ENCODE results near the gene PSMD7.

DNA sequence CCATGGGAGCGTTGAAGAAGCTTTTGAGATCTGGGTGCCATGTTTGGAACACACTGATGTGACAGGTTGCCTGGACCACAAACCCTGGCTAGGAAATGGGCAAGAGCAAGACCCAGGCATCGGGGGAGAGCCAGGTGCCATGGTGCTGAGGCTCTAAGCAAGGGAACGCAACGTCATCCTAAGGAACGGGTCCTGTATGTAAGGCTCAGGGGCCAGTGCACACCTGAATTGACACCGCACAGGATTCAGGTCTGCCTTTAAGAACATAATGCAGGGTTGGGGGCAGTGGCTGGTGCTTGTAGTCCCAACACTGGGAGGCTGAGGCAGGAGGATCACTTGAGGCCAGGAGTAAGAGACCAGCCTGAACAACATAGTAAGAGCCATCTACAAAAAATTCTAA lies 10.8 kb downstream of the PSMD7 start:
- TF ChIP-seq, protein P1, sequence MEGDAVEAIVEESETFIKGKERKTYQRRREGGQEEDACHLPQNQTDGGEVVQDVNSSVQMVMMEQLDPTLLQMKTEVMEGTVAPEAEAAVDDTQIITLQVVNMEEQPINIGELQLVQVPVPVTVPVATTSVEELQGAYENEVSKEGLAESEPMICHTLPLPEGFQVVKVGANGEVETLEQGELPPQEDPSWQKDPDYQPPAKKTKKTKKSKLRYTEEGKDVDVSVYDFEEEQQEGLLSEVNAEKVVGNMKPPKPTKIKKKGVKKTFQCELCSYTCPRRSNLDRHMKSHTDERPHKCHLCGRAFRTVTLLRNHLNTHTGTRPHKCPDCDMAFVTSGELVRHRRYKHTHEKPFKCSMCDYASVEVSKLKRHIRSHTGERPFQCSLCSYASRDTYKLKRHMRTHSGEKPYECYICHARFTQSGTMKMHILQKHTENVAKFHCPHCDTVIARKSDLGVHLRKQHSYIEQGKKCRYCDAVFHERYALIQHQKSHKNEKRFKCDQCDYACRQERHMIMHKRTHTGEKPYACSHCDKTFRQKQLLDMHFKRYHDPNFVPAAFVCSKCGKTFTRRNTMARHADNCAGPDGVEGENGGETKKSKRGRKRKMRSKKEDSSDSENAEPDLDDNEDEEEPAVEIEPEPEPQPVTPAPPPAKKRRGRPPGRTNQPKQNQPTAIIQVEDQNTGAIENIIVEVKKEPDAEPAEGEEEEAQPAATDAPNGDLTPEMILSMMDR (IDR thresholded peaks at IDR 0.05; ENCODE audit: low read depth, low read length, poor library complexity, severe bottlenecking) = no peak
- no peak for TF ChIP-seq EZH2phosphoT487 (IDR thresholded peaks at IDR 0.05; ENCODE audit: borderline replicate concordance, low read length)

Measured in DOHH2 (cell line).